H1 (cell line): Measurements from ENCODE around the gene XCL1. TPM values are rescaled to one million over a fixed set of nuclear protein-coding genes. Genes with fewer than 3 reads are reported as not detected.

ENCODE experiments used
- JUN ChIP-seq: IDR thresholded peaks from 2 replicates; pipeline ENCODE4 v1.6.1; 2011; ENCODE audit warnings: low read depth, mild to moderate bottlenecking, improper control_type of control experiment, low read length
- KDM1A ChIP-seq: fragments of 200-600, 300-600 bp; sonication (generic); IDR thresholded peaks from 2 replicates; pipeline ENCODE4 v1.7.1; 2016; ENCODE audit warnings: mild to moderate bottlenecking, low read length, borderline replicate concordance
- RFX5 ChIP-seq: IDR thresholded peaks from 2 replicates; pipeline ENCODE4 v1.6.1; 2011; ENCODE audit warnings: low read depth, low read length, improper control_type of control experiment, borderline replicate concordance
- SRF ChIP-seq: IDR thresholded peaks from 2 replicates; pipeline ENCODE4 v1.6.1; 2011; ENCODE audit warnings: mild to moderate bottlenecking, low read depth, low read length, moderate library complexity
- polyA plus RNA-seq, 7 experiments: library from polyadenylated mRNA; depleted of rRNA in 3 of 7; stranded (reverse) in 5 of 7; unstranded in 2 of 7; fragments of >200 nt in 5 of 7; fragments of 200-250 nt in 2 of 7; gene quantifications; 1 replicate in 5 of 7; 2 replicates in 1 of 7; 4 replicates in 1 of 7; pipeline versions ENCODE4 v1.2.1 to v1.2.3, GENCODE V29; 2011 to 2013; ENCODE audit warnings: missing spikeins in 2 of 7, mixed read lengths in 2 of 7
- total RNA-seq: library from RNA; stranded (reverse); fragmentation: NEBNext Ultra II Directional; extraction: Animal tissue kit (Norgen Biotek cat#: 25700); gene quantifications from 2 replicates; pipeline ENCODE4 v1.2.1, GENCODE V29; 2021

The XCL1 gene
- total and polyA plus RNA-seq, 2 of the 8 experiments (the other 6 are each of a cell fraction or from before 2014, with no cell fraction given), result 0.39 to 0.63 TPM

- TF ChIP-seq SRF (no peak), JUN (no peak), RFX5 (no peak), KDM1A (no peak)
These were observed 42.5 kb downstream of the XCL1 start (continued) for GRCh38 chr1:168618886-168619285.
